Jurkat, Clone E6-1 (cell line): ENCODE results near the gene CD247.

Experiments used
- DNase-seq: peaks from one replicate; pipeline ENCODE4 v3.0.0-alpha.2; 2011; ENCODE audit warnings: low read depth, low spot score
- H3K4me3 ChIP-seq: 2 replicates; pipeline ENCODE4 v1.5.1; 2011; ENCODE audit warnings: mild to moderate bottlenecking, low read length, control low read depth, moderate library complexity

CD247 gene

GRCh38 chr1:167400359-167400953, 117.9 kb downstream of the CD247 start:
- no peak overlapping the region for H3K4me3 ChIP-seq
- DNase-seq = no peak

GRCh38 chr1:167392200-167392696, 126.1 kb downstream of the CD247 start:
- DNase-seq = no peak
- no peak overlapping the region for H3K4me3 ChIP-seq

GRCh38 chr1:167388976-167389375, 129.4 kb downstream of the CD247 start:
- no peak overlapping the region for H3K4me3 ChIP-seq

DNA sequence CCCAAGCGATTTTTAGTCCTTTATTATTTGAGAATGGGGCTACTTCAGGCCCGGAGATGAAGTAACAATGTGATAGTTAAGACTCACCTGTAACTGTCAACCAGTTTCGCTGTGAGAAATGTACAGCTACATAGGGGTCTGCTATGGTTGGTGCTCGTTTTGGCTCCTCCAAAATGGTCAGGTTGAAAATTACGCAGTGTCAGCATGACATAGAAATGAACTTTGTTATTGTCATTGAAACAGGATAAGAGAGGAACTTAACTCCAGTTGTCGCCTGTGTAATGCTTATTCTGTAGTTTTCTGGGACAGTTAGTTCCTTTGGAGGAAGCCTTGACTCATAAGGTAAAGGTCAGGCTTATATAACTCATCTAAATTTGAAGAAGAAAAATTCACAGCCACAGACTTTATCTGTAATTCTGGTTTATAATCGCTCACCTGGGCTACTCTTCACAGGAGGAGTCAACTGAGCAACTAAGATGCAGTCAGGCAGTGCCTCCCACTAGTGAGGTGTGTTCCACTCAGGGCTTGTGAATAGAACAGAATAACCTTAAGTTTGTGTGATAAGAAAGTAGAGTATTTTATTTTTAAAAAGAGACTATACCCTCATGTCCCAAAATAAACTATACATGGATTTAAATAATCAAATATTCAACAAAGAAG, 130.9 kb downstream of the CD247 start:
- no peak for DNase-seq
- H3K4me3 ChIP-seq = no peak overlapping the region

More at GRCh38 chr1:167388976-167389375, 129.4 kb downstream of the CD247 start:
- DNase-seq = no peak
